Adrenal gland (tissue), 12 donors: ENCODE data around the gene CALB2. TPM values are rescaled to one million over a fixed set of nuclear protein-coding genes. Genes with fewer than 3 reads are reported as not detected.

Experiments
- DNase-seq, 7 donors: peaks; one replicate each; pipeline ENCODE4 v3.0.0-alpha.2; 2019 to 2020
- H3K27ac ChIP-seq, 5 donors: fragments of 200-600 bp; sonication (generic) in 4 of 5; 1 replicate in 3 of 5; 2 replicates in 2 of 5; pipeline versions ENCODE4 v1.5.1 to v1.8.0; 2016 to 2020; ENCODE audit warnings: mild to moderate bottlenecking in 1 of 5
- H3K27me3 ChIP-seq: fragments of 200-600 bp; 2 replicates; pipeline ENCODE4 v1.8.0; 2021
- H3K36me3 ChIP-seq, 2 donors: fragments of 200-600 bp; replicated peaks in 1 of 2; 1 replicate in 1 of 2; 2 replicates in 1 of 2; pipeline versions ENCODE4 v1.5.1 to v1.8.0; 2018 to 2022
- H3K4me1 ChIP-seq, 2 donors: fragments of 200-600 bp; replicated peaks in 1 of 2; 1 replicate in 1 of 2; 2 replicates in 1 of 2; pipeline versions ENCODE4 v1.5.1 to v1.8.0; 2018 to 2021
- H3K4me3 ChIP-seq, 4 donors: fragments of 200-600 bp; sonication (generic) in 3 of 4; one replicate each; pipeline ENCODE4 v1.5.1; 2016 to 2018
- H3K9me3 ChIP-seq, 3 donors: fragments of 200-600 bp; sonication (generic) in 1 of 3; replicated peaks in 1 of 3; 1 replicate in 2 of 3; 2 replicates in 1 of 3; pipeline versions ENCODE4 v1.5.1 to v1.8.0; 2016 to 2021
- POLR2A ChIP-seq, 2 donors: fragments of 450-650 bp; IDR thresholded peaks; one replicate each; pipeline ENCODE4 v1.6.1; 2017; ENCODE audit warnings: antibody characterized with exemption in 2 of 2, mild to moderate bottlenecking in 2 of 2, moderate library complexity in 1 of 2
- WGBS, 4 donors: extraction: QIAGEN DNeasy Blood & Tissue Kit in 2 of 4; methylation state at CpG; one replicate each; pipeline versions ENCODE4 v1.1.5 to v1.1.7; 2013 to 2017; 5-methylcytosine and 5-hydroxymethylcytosine counted together
- intact Hi-C, 2 donors: fragments of 100-400 bp; cut with DNase I; formaldehyde crosslinking; loops; one replicate each; pipeline versions ENCODE4 v1.14.1 to v1.15.0; 2022 to 2023
- polyA plus RNA-seq, 3 donors: library from polyadenylated mRNA; stranded (reverse); fragments of 200-250 nt in 2 of 3; fragments of 350-450 nt in 1 of 3; fragmentation: Illumina TruSeq in 1 of 3; extraction: RNeasy Lipid Tissue Mini Kit (QIAGEN cat#74804) in 1 of 3; gene quantifications; one replicate each; pipeline ENCODE4 v1.2.3, GENCODE V29; 2013 to 2014
- total RNA-seq, 9 donors: library from RNA; depleted of rRNA in 4 of 9; stranded (reverse); fragments of >200 nt in 4 of 9; fragments of 120-200 nt in 1 of 9; fragmentation: NEBNext Ultra II Directional in 1 of 9; extraction: Animal tissue kit (Norgen Biotek cat#: 25700) in 1 of 9; gene quantifications; one replicate each; pipeline versions ENCODE4 v1.1.0 to v1.2.4, GENCODE V29; 2013 to 2023
- TF ChIP-seq, protein P1 (sequence below), 6 experiments: fragments of 450-650 bp in 4 of 6; fragments of 200-600 bp in 2 of 6; sonication (generic) in 1 of 6; IDR thresholded peaks; 1 replicate in 5 of 6; 2 replicates in 1 of 6; pipeline versions ENCODE4 v1.5.1 to v1.8.0; 2016 to 2021; ENCODE audit warnings: antibody characterized with exemption in 6 of 6, mild to moderate bottlenecking in 2 of 6, moderate library complexity in 1 of 6
- donor health status: healthy with polysubstance abuse.
- donor health status: Bipolar disorder and iron deficiency.
- donor health status: DM: yes; HTN: yes; CAD: no.
- donor health status: DM: no; HTN: no; CAD: no.
- donor health status: DM: no; HTN: no; CAD: no.
- donor health status: DM: yes; HTN: yes; CAD: no.

CALB2 gene
- total and polyA plus RNA-seq, 12 donors, result 0.83 to 68.5 (median 33.0) TPM

DNA sequence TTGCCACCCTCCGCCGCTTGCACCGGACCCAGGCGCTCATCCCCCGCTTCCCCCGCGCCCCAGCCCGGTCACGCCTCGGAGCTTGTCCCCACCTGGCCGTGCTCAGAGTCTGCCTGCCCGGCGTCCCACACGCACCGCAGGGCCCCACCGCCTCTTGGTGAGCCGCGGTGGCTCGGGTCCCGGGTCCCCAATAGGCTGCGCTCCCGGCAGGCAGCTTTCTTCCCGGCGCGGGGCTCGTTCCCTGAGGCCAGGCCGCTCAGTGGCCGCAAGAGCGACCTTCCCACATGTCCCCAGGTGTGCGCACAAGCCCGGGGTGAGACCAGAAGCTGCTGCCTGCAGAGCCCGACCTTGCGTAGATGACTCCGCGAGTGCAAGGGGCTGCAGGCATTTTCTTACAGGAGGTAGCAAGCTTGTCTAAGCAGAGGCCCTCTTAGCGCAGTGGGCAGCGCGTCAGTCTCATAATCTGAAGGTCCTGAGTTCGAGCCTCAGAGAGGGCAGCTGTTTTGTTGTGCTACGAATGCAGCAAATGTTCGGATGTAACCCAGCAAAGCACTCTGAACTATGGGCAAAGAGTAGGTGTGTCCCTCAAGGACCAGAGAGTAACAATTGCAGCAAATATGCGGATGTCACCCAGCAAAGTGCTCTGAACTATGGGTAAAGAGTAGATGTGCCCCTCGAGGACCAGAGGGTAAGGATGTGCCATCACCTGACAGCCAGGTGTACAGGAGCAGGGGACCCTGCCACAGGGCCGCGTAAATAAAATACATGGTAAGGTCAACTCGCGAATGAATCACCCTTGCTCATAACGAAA lies 67.8 kb downstream of the CALB2 start:
- H3K4me3 ChIP-seq, result no peak overlapping the region

DNA sequence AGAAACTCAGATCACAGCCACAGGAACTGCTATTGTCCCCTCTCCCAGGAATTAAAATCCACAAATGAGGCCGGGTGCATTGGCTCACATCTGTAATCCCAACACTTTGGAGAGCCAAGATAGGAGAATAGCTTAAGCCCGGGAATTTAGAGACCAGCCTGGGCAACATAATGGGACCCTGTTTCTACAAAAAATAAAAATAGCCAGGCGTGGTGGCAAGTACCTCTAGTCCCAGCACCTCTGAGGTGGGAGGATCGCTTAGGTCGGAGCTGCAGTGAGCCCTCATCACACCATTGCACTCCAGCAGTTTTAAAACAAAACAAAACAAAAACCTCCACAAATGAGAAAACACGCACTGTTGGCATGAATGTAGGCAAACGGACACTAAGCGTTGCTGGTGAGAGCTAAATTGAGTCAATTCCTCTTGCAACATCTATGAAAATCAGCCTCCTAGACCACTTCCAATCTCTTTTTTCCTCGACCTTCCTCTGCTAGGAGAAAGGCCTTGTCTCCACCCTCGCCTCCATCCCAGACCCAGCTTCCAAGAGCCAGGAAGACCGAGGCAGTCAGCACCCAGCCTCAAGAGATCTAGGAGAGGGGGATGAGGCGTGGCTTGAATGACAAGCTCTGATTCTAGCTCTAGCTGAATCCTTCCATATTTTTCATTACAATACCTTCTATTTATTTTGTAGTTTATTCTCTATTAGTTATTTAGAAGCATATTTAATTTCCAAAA lies 68.5 kb downstream of the CALB2 start:
- H3K9me3 ChIP-seq, result no peaks in the 10 kb centered on the region
- TF ChIP-seq POLR2A (IDR thresholded peaks at IDR 0.05), result no peak
- TF ChIP-seq, protein P1, sequence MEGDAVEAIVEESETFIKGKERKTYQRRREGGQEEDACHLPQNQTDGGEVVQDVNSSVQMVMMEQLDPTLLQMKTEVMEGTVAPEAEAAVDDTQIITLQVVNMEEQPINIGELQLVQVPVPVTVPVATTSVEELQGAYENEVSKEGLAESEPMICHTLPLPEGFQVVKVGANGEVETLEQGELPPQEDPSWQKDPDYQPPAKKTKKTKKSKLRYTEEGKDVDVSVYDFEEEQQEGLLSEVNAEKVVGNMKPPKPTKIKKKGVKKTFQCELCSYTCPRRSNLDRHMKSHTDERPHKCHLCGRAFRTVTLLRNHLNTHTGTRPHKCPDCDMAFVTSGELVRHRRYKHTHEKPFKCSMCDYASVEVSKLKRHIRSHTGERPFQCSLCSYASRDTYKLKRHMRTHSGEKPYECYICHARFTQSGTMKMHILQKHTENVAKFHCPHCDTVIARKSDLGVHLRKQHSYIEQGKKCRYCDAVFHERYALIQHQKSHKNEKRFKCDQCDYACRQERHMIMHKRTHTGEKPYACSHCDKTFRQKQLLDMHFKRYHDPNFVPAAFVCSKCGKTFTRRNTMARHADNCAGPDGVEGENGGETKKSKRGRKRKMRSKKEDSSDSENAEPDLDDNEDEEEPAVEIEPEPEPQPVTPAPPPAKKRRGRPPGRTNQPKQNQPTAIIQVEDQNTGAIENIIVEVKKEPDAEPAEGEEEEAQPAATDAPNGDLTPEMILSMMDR (IDR thresholded peaks at IDR 0.05), result no peak
- 58 to 65% (median 64%) methylated on average over 12 of the region's 12 CpGs for WGBS, 4 donors
- H3K36me3 ChIP-seq, result no peaks in the 10 kb centered on the region
- peaks cover 8% of the 10 kb centered on the region for H3K27me3 ChIP-seq
- DNase-seq, result no peak
- no peak overlapping the region for H3K4me3 ChIP-seq
- intact Hi-C loops, result no loop called here
- H3K27ac ChIP-seq, result no peak overlapping the region
- H3K4me1 ChIP-seq, result no peaks in the 10 kb centered on the region

More for the DNA sequence above, 67.8 kb downstream of the CALB2 start:
- Histone ChIP-seq H3K9me3 (no peaks in the 10 kb centered on the region), H3K36me3 (no peaks in the 10 kb centered on the region), H3K27me3 (peaks cover 8% of the 10 kb centered on the region), H3K4me1 (no peaks in the 10 kb centered on the region), H3K27ac (no peak overlapping the region)
- no peak for TF ChIP-seq POLR2A (IDR thresholded peaks at IDR 0.05)
- TF ChIP-seq, protein P1 (IDR thresholded peaks at IDR 0.05), result no peak
- 1 to 6% (median 3%) methylated on average over 13 to 48 of the region's 48 CpGs for WGBS, 4 donors
- intact Hi-C loops, result no loop called here
- peak in 1 of 7 donors; percentile 16 for DNase-seq

DNA sequence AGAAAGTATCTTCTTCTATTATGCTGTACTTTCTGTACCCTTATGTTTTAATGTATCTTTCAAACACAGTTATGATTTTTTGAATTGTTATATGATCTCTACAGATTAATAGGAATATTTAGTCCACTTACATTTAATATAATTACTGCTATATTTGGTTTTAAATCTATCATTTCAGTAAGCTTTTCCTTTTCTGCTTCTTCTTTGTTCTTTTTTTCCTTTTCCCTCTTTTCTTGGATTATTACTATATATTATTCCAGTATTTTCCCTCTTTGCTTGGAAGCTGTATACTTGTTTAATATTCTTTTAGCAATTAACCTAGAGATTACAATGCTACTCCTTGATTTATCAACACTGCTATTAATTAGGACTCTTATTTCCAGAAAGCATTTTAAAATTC lies 69.9 kb downstream of the CALB2 start:
- Histone ChIP-seq H3K27ac (no peak overlapping the region), H3K4me1 (no peaks in the 10 kb centered on the region), H3K9me3 (no peaks in the 10 kb centered on the region), H3K4me3 (no peak overlapping the region), H3K27me3 (peaks cover 8% of the 10 kb centered on the region), H3K36me3 (no peaks in the 10 kb centered on the region)
- TF ChIP-seq, protein P1 (IDR thresholded peaks at IDR 0.05), result no peak
- TF ChIP-seq POLR2A (IDR thresholded peaks at IDR 0.05), result no peak
- no peak for DNase-seq
- intact Hi-C loops, result no loop called here

DNA sequence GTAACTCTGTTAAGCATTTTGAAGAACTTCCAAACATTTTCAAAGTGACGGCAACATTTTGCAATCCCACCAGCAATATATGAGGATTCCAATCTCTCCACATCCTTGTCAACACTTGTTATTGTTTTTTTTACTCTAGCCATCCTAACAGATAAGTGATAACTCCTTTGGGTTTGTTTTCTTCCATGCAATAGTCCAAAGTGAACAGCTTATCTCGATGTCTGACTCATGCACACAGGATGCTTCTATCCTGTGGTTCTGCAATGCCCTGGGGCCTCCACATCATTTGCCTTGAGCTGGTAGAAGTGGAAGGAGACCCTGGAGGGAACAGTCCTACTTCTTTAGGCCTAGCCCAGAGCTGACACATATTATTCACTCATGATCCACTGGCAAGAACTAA lies 70.4 kb downstream of the CALB2 start:
- Histone ChIP-seq H3K36me3 (no peaks in the 10 kb centered on the region), H3K27ac (no peak overlapping the region), H3K27me3 (peaks cover 4% of the 10 kb centered on the region), H3K4me1 (no peaks in the 10 kb centered on the region), H3K4me3 (no peak overlapping the region), H3K9me3 (no peaks in the 10 kb centered on the region)
- TF ChIP-seq, protein P1 (IDR thresholded peaks at IDR 0.05), result no peak
- TF ChIP-seq POLR2A (IDR thresholded peaks at IDR 0.05), result no peak
- 75 to 82% (median 81%) methylated on average over 2 of the region's 2 CpGs for WGBS, 4 donors
- no peak for DNase-seq
- intact Hi-C loops, result no loop called here
